Measurements from ENCODE around the gene HIVEP3. TPM values are rescaled to one million over a fixed set of nuclear protein-coding genes. Genes with fewer than 3 reads are reported as not detected.

HIVEP3 gene
- polyA plus RNA-seq, 1 of the 3 experiments (the other 2 are of a cell fraction) = 6.4 TPM

DNA sequence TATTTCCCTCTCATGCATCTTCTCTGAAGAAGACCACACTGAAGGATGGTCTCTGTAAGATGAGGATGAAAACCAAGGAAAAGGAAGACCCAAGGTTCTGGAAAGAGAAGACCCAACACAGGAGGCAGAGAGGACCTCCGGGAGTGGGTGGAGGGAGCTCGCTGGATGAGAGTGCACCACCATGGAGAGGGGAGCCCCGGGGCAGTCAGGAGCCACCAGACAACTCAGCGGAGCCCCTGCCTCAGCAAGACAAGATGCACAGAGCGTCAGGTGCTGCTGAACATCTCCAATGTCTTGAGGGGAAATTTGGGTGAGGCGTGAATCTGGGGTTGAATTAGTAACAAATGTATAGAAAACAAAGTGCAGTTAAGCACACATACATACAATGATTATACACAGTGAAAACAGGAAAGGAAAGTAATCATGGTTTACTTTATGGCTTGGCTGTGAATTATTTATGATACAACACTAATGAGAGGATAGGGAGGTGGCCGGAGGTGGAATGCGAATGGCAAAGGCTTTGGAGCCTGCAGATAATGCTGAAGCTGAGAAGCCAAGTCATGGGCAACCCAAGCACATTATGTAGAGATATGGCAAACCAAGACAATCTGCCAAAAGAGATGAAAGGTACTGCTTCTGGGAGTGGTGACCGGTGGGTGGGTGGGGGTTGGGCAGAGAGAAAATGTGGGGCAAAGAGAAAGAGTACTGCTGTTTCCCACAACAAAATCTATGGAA is 353.8 kb downstream of the HIVEP3 start:
- DNase-seq = no peak
- Histone ChIP-seq H3K9ac (no peak overlapping the region), H4K20me1 (ENCODE audit: insufficient read depth) (no peaks in the 10 kb centered on the region), H3K9me2 (no peaks in the 10 kb centered on the region), H3K79me2 (ENCODE audit: insufficient read depth) (no peaks in the 10 kb centered on the region), H3K36me3 (replicated peaks in 1 of 2; ENCODE audit: control insufficient read depth in 1 of 2, insufficient read depth in 2 of 2, low read length in 1 of 2) (no peaks in the 10 kb centered on the region), H2AFZ (ENCODE audit: low read depth) (no peak overlapping the region), H3K27ac (ENCODE audit: low read depth in 2 of 2, low read length in 1 of 2) (no peak overlapping the region), H3K4me3 (ENCODE audit: low read depth in 2 of 2, low read length in 1 of 2) (no peak overlapping the region), H3K4me1 (ENCODE audit: control insufficient read depth in 1 of 2, insufficient read depth in 2 of 2, low read depth in 1 of 2, low read length in 1 of 2) (no peaks in the 10 kb centered on the region), H3F3A (replicated peaks; ENCODE audit: insufficient read depth) (no peaks in the 10 kb centered on the region), H3K9me3 (no peaks in the 10 kb centered on the region), H3K4me2 (no peak overlapping the region), H3K27me3 (ENCODE audit: insufficient read depth) (no peaks in the 10 kb centered on the region)
- TF ChIP-seq MEF2A (IDR thresholded peaks at IDR 0.05; ENCODE audit: borderline replicate concordance, low read depth) (no peak), NFIC (IDR thresholded peaks at IDR 0.05; ENCODE audit: borderline replicate concordance) (no peak), TAF1 (IDR thresholded peaks at IDR 0.05; ENCODE audit: borderline replicate concordance, low read depth, low read length) (no peak), TEAD4 (IDR thresholded peaks at IDR 0.05; ENCODE audit: borderline replicate concordance, insufficient read depth) (no peak), TCF12 (IDR thresholded peaks at IDR 0.05) (no peak), FOXM1 (IDR thresholded peaks at IDR 0.05; ENCODE audit: low read depth) (no peak), EP300 (IDR thresholded peaks at IDR 0.05; ENCODE audit: borderline replicate concordance in 1 of 2, low read depth in 1 of 2, low read length in 1 of 2) (no peak), RXRA (IDR thresholded peaks at IDR 0.05; ENCODE audit: borderline replicate concordance, low read depth) (no peak), FOXJ3 (CRISPR knock-in tag; IDR thresholded peaks at IDR 0.05) (no peak), SIN3A (IDR thresholded peaks at IDR 0.05; ENCODE audit: borderline replicate concordance, low read depth, low read length) (no peak), GABPA (IDR thresholded peaks at IDR 0.05; ENCODE audit: low read depth) (no peak), RCOR1 (IDR thresholded peaks at IDR 0.05; ENCODE audit: low read length) (no peak), NRF1 (IDR thresholded peaks at IDR 0.05; ENCODE audit: low read depth, low read length) (no peak), FOSL2 (IDR thresholded peaks at IDR 0.05; ENCODE audit: borderline replicate concordance, low read depth) (no peak), SMC3 (IDR thresholded peaks at IDR 0.05; ENCODE audit: low read depth, low read length) (no peak)
- TF ChIP-seq, protein P1, sequence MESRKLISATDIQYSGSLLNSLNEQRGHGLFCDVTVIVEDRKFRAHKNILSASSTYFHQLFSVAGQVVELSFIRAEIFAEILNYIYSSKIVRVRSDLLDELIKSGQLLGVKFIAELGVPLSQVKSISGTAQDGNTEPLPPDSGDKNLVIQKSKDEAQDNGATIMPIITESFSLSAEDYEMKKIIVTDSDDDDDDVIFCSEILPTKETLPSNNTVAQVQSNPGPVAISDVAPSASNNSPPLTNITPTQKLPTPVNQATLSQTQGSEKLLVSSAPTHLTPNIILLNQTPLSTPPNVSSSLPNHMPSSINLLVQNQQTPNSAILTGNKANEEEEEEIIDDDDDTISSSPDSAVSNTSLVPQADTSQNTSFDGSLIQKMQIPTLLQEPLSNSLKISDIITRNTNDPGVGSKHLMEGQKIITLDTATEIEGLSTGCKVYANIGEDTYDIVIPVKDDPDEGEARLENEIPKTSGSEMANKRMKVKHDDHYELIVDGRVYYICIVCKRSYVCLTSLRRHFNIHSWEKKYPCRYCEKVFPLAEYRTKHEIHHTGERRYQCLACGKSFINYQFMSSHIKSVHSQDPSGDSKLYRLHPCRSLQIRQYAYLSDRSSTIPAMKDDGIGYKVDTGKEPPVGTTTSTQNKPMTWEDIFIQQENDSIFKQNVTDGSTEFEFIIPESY (IDR thresholded peaks at IDR 0.05; ENCODE audit: borderline replicate concordance, low read depth) = no peak
- TF ChIP-seq, protein P2, sequence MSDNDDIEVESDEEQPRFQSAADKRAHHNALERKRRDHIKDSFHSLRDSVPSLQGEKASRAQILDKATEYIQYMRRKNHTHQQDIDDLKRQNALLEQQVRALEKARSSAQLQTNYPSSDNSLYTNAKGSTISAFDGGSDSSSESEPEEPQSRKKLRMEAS (IDR thresholded peaks at IDR 0.05; ENCODE audit: low read depth) = no peak
- TF ChIP-seq, protein P3, sequence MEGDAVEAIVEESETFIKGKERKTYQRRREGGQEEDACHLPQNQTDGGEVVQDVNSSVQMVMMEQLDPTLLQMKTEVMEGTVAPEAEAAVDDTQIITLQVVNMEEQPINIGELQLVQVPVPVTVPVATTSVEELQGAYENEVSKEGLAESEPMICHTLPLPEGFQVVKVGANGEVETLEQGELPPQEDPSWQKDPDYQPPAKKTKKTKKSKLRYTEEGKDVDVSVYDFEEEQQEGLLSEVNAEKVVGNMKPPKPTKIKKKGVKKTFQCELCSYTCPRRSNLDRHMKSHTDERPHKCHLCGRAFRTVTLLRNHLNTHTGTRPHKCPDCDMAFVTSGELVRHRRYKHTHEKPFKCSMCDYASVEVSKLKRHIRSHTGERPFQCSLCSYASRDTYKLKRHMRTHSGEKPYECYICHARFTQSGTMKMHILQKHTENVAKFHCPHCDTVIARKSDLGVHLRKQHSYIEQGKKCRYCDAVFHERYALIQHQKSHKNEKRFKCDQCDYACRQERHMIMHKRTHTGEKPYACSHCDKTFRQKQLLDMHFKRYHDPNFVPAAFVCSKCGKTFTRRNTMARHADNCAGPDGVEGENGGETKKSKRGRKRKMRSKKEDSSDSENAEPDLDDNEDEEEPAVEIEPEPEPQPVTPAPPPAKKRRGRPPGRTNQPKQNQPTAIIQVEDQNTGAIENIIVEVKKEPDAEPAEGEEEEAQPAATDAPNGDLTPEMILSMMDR (IDR thresholded peaks at IDR 0.05) = no peak
- TF ChIP-seq, protein P4, sequence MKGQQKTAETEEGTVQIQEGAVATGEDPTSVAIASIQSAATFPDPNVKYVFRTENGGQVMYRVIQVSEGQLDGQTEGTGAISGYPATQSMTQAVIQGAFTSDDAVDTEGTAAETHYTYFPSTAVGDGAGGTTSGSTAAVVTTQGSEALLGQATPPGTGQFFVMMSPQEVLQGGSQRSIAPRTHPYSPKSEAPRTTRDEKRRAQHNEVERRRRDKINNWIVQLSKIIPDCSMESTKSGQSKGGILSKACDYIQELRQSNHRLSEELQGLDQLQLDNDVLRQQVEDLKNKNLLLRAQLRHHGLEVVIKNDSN (IDR thresholded peaks at IDR 0.05; ENCODE audit: borderline replicate concordance, low read depth) = no peak
- TF ChIP-seq, protein P5, sequence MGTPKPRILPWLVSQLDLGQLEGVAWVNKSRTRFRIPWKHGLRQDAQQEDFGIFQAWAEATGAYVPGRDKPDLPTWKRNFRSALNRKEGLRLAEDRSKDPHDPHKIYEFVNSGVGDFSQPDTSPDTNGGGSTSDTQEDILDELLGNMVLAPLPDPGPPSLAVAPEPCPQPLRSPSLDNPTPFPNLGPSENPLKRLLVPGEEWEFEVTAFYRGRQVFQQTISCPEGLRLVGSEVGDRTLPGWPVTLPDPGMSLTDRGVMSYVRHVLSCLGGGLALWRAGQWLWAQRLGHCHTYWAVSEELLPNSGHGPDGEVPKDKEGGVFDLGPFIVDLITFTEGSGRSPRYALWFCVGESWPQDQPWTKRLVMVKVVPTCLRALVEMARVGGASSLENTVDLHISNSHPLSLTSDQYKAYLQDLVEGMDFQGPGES (IDR thresholded peaks at IDR 0.05; ENCODE audit: low read depth, low read length) = no peak
- 77% methylated on average over 9 of the region's 9 CpGs for WGBS (ENCODE audit: low lambda C conversion rate)
- ChIA-PET POLR2A (no interaction called here), CTCF (interaction anchor here (2.1 kb wide), 1 partner anchor 9 kb away, joined by 17 read pairs; no protein-coding TSS in a partner anchor)
